WTC11 (cell line): ENCODE data around the gene URB1. TPM values are rescaled to one million over a fixed set of nuclear protein-coding genes. Genes with fewer than 3 reads are reported as not detected.

ENCODE experiments used
- ATAC-seq: fragments of 200-7000 bp; cut with Tn5 transposase; 2 replicates; pipeline ENCODE4 v1.10.0; 2021; ENCODE audit warnings: mild to moderate bottlenecking, moderate library complexity
- CTCF ChIA-PET: fragments of 300-600 bp; sonication (Branson Sonifier 250); formaldehyde crosslinking; loops from one replicate; lab custom pipeline; 2021; ENCODE audit warnings: antibody characterized with exemption; lab: Charles Lee
- POLR2A ChIA-PET: fragments of 350-600 bp; sonication (Branson Sonifier 250); formaldehyde crosslinking; loops from one replicate; lab custom pipeline; 2021; ENCODE audit warnings: antibody characterized with exemption; lab: Charles Lee
- DNase-seq: peaks from one replicate; pipeline ENCODE4 v3.0.0; 2021; ENCODE audit warnings: low spot score
- H3K27ac Mint-ChIP-seq: 2 replicates; pipeline ENCODE4 v1.8.0; 2021; ENCODE audit warnings: mixed read lengths
- H3K27me3 Mint-ChIP-seq: 2 replicates; pipeline ENCODE4 v1.8.0; 2021; ENCODE audit warnings: low read depth, mild to moderate bottlenecking, moderate library complexity, mixed read lengths
- H3K36me3 Mint-ChIP-seq: 2 replicates; pipeline ENCODE4 v1.8.0; 2021; ENCODE audit warnings: mixed read lengths
- H3K4me1 Mint-ChIP-seq: 2 replicates; pipeline ENCODE4 v1.8.0; 2022; ENCODE audit warnings: mixed read lengths
- H3K4me3 Mint-ChIP-seq: 2 replicates; pipeline ENCODE4 v1.8.0; 2021; ENCODE audit warnings: mild to moderate bottlenecking, moderate library complexity, mixed read lengths
- H3K9me3 Mint-ChIP-seq: 2 replicates; pipeline ENCODE4 v1.8.0; 2021; ENCODE audit warnings: mixed read lengths
- ATF2 ChIP-seq: sonication (generic); formaldehyde crosslinking; IDR thresholded peaks from 2 replicates; pipeline ENCODE4 v1.8.1; 2022; ENCODE audit warnings: low read depth, missing genetic modification reagents, borderline replicate concordance
- CTCF ChIP-seq: fragments of 200-600 bp; IDR thresholded peaks from 2 replicates; pipeline ENCODE4 v1.8.0; 2022; ENCODE audit warnings: antibody characterized with exemption
- E2F4 ChIP-seq: sonication (generic); formaldehyde crosslinking; IDR thresholded peaks from 2 replicates; pipeline ENCODE4 v1.8.1; 2022; ENCODE audit warnings: low read depth, mild to moderate bottlenecking, moderate library complexity, missing genetic modification reagents, borderline replicate concordance
- ESRRA ChIP-seq: sonication (generic); formaldehyde crosslinking; IDR thresholded peaks from 2 replicates; pipeline ENCODE4 v1.8.1; 2022; ENCODE audit warnings: mild to moderate bottlenecking, missing genetic modification reagents, borderline replicate concordance
- FOXP1 ChIP-seq: sonication (generic); formaldehyde crosslinking; IDR thresholded peaks from 2 replicates; pipeline ENCODE4 v1.8.0; 2022; ENCODE audit warnings: missing genetic modification reagents, mild to moderate bottlenecking, moderate library complexity, borderline replicate concordance
- HMGA2 ChIP-seq: fragments of 250-450 bp; sonication (Bioruptor Pico); IDR thresholded peaks from 2 replicates; pipeline ENCODE4 v1.4.0; 2021; ENCODE audit warnings: mild to moderate bottlenecking, moderate library complexity
- IRF2 ChIP-seq: sonication (generic); formaldehyde crosslinking; IDR thresholded peaks from 2 replicates; pipeline ENCODE4 v1.8.0; 2022; ENCODE audit warnings: low read depth, missing genetic modification reagents, borderline replicate concordance
- KAT7 ChIP-seq: sonication (generic); formaldehyde crosslinking; IDR thresholded peaks from 2 replicates; pipeline ENCODE4 v1.8.1; 2023; ENCODE audit warnings: missing genetic modification reagents, mild to moderate bottlenecking, borderline replicate concordance
- MAX ChIP-seq: sonication (generic); formaldehyde crosslinking; IDR thresholded peaks from 2 replicates; pipeline ENCODE4 v1.8.0; 2022; ENCODE audit warnings: mild to moderate bottlenecking, missing genetic modification reagents
- MYBL2 ChIP-seq: sonication (generic); formaldehyde crosslinking; IDR thresholded peaks from 2 replicates; pipeline ENCODE4 v1.8.1; 2023; ENCODE audit warnings: mild to moderate bottlenecking, moderate library complexity, missing genetic modification reagents
- NR1H2 ChIP-seq: sonication (generic); formaldehyde crosslinking; IDR thresholded peaks from 2 replicates; pipeline ENCODE4 v1.9.0; 2021; ENCODE audit warnings: mild to moderate bottlenecking, moderate library complexity, missing genetic modification reagents
- NR2C2 ChIP-seq: sonication (generic); formaldehyde crosslinking; IDR thresholded peaks from 2 replicates; pipeline ENCODE4 v1.8.0; 2022; ENCODE audit warnings: mild to moderate bottlenecking, missing genetic modification reagents
- RELA ChIP-seq: sonication (generic); formaldehyde crosslinking; IDR thresholded peaks from 2 replicates; pipeline ENCODE4 v1.8.1; 2022; ENCODE audit warnings: missing genetic modification reagents, mild to moderate bottlenecking, borderline replicate concordance
- RORB ChIP-seq: fragments of 250-450 bp; sonication (Bioruptor Pico); IDR thresholded peaks from 2 replicates; pipeline ENCODE4 v1.9.0; 2021; ENCODE audit warnings: mild to moderate bottlenecking
- STAT6 ChIP-seq: sonication (generic); formaldehyde crosslinking; conservative IDR thresholded peaks from 2 replicates; pipeline ENCODE4 v1.8.1; 2023; ENCODE audit warnings: mild to moderate bottlenecking, low read depth, missing genetic modification reagents, moderate library complexity
- ZBTB21 ChIP-seq: sonication (generic); formaldehyde crosslinking; IDR thresholded peaks from 2 replicates; pipeline ENCODE4 v1.8.1; 2023; ENCODE audit warnings: mild to moderate bottlenecking, missing genetic modification reagents, borderline replicate concordance
- ZNF416 ChIP-seq: fragments of 250-450 bp; sonication (Bioruptor Pico); IDR thresholded peaks from 2 replicates; pipeline ENCODE4 v1.9.0; 2021; ENCODE audit warnings: mild to moderate bottlenecking, inconsistent platforms
- total RNA-seq: library from RNA; stranded (reverse); gene quantifications from 3 replicates; pipeline ENCODE4 v1.2.3, GENCODE V29; 2021

The URB1 gene
- total RNA-seq, 1 experiment from 2014 or later: 38.7 TPM

GRCh38 chr21:32410291-32410690 is 17.5 kb upstream of the URB1 start:
- Mint-ChIP-seq H3K4me1 (peaks cover 26% of the 10 kb centered on the region), H3K36me3 (no peaks in the 10 kb centered on the region), H3K27me3 (peaks cover 57% of the 10 kb centered on the region), H3K27ac (no peak overlapping the region), H3K9me3 (no peaks in the 10 kb centered on the region), H3K4me3 (no peak overlapping the region)
- CTCF ChIA-PET: interaction anchor here (1.2 to 4.6 kb wide), 2 partner anchors 159 to 191 kb away, joined by 3 to 24 read pairs; no protein-coding TSS in a partner anchor
- DNase-seq: no peak
- no peak for ATAC-seq
- TF ChIP-seq NR2C2 (CRISPR knock-in tag) (no peak), HMGA2 (CRISPR knock-in tag) (no peak)
- POLR2A ChIA-PET: interaction anchor here (0.5 kb wide), 1 partner anchor 109 kb away, joined by 3 read pairs; no protein-coding TSS in a partner anchor

- peaks cover 13% of the 10 kb centered on the region for H3K4me1 Mint-ChIP-seq
- ATAC-seq: no peak
- POLR2A ChIA-PET: no interaction called here
- TF ChIP-seq MAX (CRISPR knock-in tag) (no peak), FOXP1 (CRISPR knock-in tag) (no peak)
- TF ChIP-seq, all 79 proteins: peak for 0
- no peaks in the 10 kb centered on the region for H3K9me3 Mint-ChIP-seq
- peaks cover 24% of the 10 kb centered on the region for H3K27me3 Mint-ChIP-seq
- DNase-seq: no peak
- CTCF ChIA-PET: interaction anchor here (0.7 to 7.3 kb wide), 4 partner anchors 156 to 196 kb away, joined by 5 to 141 read pairs (median 28); no protein-coding TSS in a partner anchor
- H3K4me3 Mint-ChIP-seq: no peak overlapping the region
- no peaks in the 10 kb centered on the region for H3K36me3 Mint-ChIP-seq
- H3K27ac Mint-ChIP-seq: no peak overlapping the region
These were observed 13.6 kb upstream of the URB1 start for GRCh38 chr21:32406405-32406804.

- Mint-ChIP-seq H3K36me3 (no peaks in the 10 kb centered on the region), H3K9me3 (no peaks in the 10 kb centered on the region), H3K27ac (no peak overlapping the region; the same call in 1 of the 2 replicates), H3K27me3 (peaks cover 7% of the 10 kb centered on the region), H3K4me1 (peaks cover 13% of the 10 kb centered on the region), H3K4me3 (no peak overlapping the region)
- POLR2A ChIA-PET: interaction anchor here (0.7 kb wide), 1 partner anchor 18 kb away, joined by 4 read pairs; no protein-coding TSS in a partner anchor
- ATAC-seq (peak; percentile 97), DNase-seq (peak; percentile 58)
- CTCF ChIA-PET: interaction anchor here (0.6 to 7.3 kb wide), 44 partner anchors 8 to 373 kb away, joined by 3 to 141 read pairs (median 4); partner anchors contain the start of genes CFAP298, EVA1C, SYNJ1 and URB1
- TF ChIP-seq NR1H2 (CRISPR knock-in tag) (no peak), CTCF (peak; percentile 59; the same call in 1 of the 2 replicates), ATF2 (CRISPR knock-in tag) (no peak)
These were observed 10.5 kb upstream of the URB1 start for GRCh38 chr21:32403201-32403777.

GRCh38 chr21:32393677-32394001 is 827 bp upstream of the URB1 start:
- Mint-ChIP-seq H3K4me3 (peak overlapping the region; percentile 89), H3K27me3 (peaks cover 33% of the 10 kb centered on the region), H3K9me3 (peaks cover 28% of the 10 kb centered on the region), H3K4me1 (peaks cover 31% of the 10 kb centered on the region), H3K36me3 (peaks cover 20% of the 10 kb centered on the region), H3K27ac (no peak overlapping the region; the same call in 1 of the 2 replicates)
- TF ChIP-seq RELA (no peak), STAT6 (CRISPR knock-in tag) (no peak), ZNF416 (no peak), RORB (no peak), ESRRA (CRISPR knock-in tag) (no peak), E2F4 (CRISPR knock-in tag) (no peak), IRF2 (CRISPR knock-in tag) (no peak), MYBL2 (no peak), ZBTB21 (CRISPR knock-in tag) (no peak), KAT7 (CRISPR knock-in tag) (no peak)
- ATAC-seq (no peak), DNase-seq (no peak)
- CTCF ChIA-PET: interaction anchor here (1.1 to 2.6 kb wide), 2 partner anchors 10 to 168 kb away, joined by 3 to 14 read pairs; no protein-coding TSS in a partner anchor
- POLR2A ChIA-PET: no interaction called here
